ENCODE measurements around the gene TLR2. TPM values are rescaled to one million over a fixed set of nuclear protein-coding genes. Genes with fewer than 3 reads are reported as not detected.

Gene TLR2
- total and polyA plus RNA-seq, 4 experiments from 2014 or later: 1.3 to 3.9 (median 3.3) TPM

DNA sequence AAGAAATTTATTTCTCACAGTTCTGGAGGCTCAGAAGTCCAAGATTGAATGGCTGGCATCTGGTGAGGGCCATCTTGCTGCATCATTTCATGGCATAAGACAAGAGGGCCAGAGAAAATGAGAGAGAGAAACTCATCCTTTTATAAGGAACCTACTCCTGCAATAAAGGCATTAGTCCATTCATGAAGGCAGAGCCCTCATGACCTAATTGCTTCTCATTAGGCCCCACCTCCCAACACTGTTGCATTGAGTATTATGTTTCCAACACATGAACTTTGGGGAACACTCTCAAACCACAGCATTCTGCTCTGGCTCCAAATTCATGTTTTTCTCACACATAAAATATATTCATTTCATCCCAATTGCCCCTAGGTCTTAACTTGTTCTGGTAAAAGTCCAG lies 61.6 kb downstream of the TLR2 start:
- no peak for DNase-seq
- Mint-ChIP-seq H3K27me3 (peaks cover 4 to 7% of the 10 kb centered on the region in 2 donors), H3K9me3 (peaks cover 0 to 10% (median 8%) of the 10 kb centered on the region in 8 donors), H3K4me3 (no peak overlapping the region), H3K36me3 (peaks cover 0 to 5% of the 10 kb centered on the region in 2 donors), H3K27ac (no peak overlapping the region), H3K4me1 (no peaks in the 10 kb centered on the region)
- ChIA-PET CTCF (ENCODE audit: partially characterized antibody) (no interaction called here), POLR2A (ENCODE audit: partially characterized antibody) (no interaction called here)
- no peaks in the 10 kb centered on the region for H3K27me3 ChIP-seq (ENCODE audit: insufficient read depth, low read length)
- H3K36me3 ChIP-seq (ENCODE audit: insufficient read depth, low read length): no peaks in the 10 kb centered on the region
- H3K9me3 ChIP-seq (ENCODE audit: control insufficient read depth in 1 of 2, low read length in 2 of 2): no peaks in the 10 kb centered on the region
- intact Hi-C loops (cut with micrococcal nuclease): no loop called here
- no peak overlapping the region for H3K27ac ChIP-seq (ENCODE audit: low read depth, low read length)
- no peak overlapping the region for H3K4me3 ChIP-seq (ENCODE audit: low read length in 2 of 2)
- no peaks in the 10 kb centered on the region for H3K4me1 ChIP-seq (ENCODE audit: insufficient read depth, low read length)

- no peak overlapping the region for H3K27ac ChIP-seq (ENCODE audit: low read depth, low read length)
- H3K36me3 Mint-ChIP-seq: no peaks in the 10 kb centered on the region
- no peak overlapping the region for H3K4me3 ChIP-seq (ENCODE audit: low read length in 2 of 2)
- H3K4me3 Mint-ChIP-seq: no peak overlapping the region
- no peaks in the 10 kb centered on the region for H3K4me1 ChIP-seq (ENCODE audit: insufficient read depth, low read length)
- H3K4me1 Mint-ChIP-seq: no peaks in the 10 kb centered on the region
- H3K27me3 Mint-ChIP-seq: peaks cover 1 to 2% of the 10 kb centered on the region in 2 donors
- ChIA-PET POLR2A (ENCODE audit: partially characterized antibody) (no interaction called here), CTCF (ENCODE audit: partially characterized antibody) (interaction anchor here (1.3 to 1.8 kb wide), 2 partner anchors 8 to 17 kb away, joined by 3 to 4 read pairs; no protein-coding TSS in a partner anchor)
- no peaks in the 10 kb centered on the region for H3K9me3 Mint-ChIP-seq
- H3K9me3 ChIP-seq (ENCODE audit: control insufficient read depth in 1 of 2, low read length in 2 of 2): no peaks in the 10 kb centered on the region
- intact Hi-C loops (cut with micrococcal nuclease): no loop called here
- no peaks in the 10 kb centered on the region for H3K36me3 ChIP-seq (ENCODE audit: insufficient read depth, low read length)
- no peak for DNase-seq
- H3K27me3 ChIP-seq (ENCODE audit: insufficient read depth, low read length): no peaks in the 10 kb centered on the region
- no peak overlapping the region for H3K27ac Mint-ChIP-seq
Observed at GRCh38 chr4:153747406-153747955, 63.4 kb downstream of the TLR2 start.

- POLR2A ChIA-PET (ENCODE audit: partially characterized antibody): interaction anchor here (0.8 kb wide), 1 partner anchor 31 kb away, joined by 3 read pairs; no protein-coding TSS in a partner anchor
- CTCF ChIA-PET (ENCODE audit: partially characterized antibody): interaction anchor here (2.0 to 3.2 kb wide), 3 partner anchors 10 to 113 kb away, joined by 10 to 29 read pairs (median 19); no protein-coding TSS in a partner anchor
- Mint-ChIP-seq H3K4me3 (no peak overlapping the region), H3K27ac (no peak overlapping the region), H3K9me3 (no peaks in the 10 kb centered on the region), H3K27me3 (peaks cover 0 to 2% of the 10 kb centered on the region in 2 donors), H3K36me3 (no peaks in the 10 kb centered on the region), H3K4me1 (no peaks in the 10 kb centered on the region)
- Histone ChIP-seq H3K27me3 (ENCODE audit: insufficient read depth, low read length) (no peaks in the 10 kb centered on the region), H3K36me3 (ENCODE audit: insufficient read depth, low read length) (no peaks in the 10 kb centered on the region), H3K4me1 (ENCODE audit: insufficient read depth, low read length) (no peaks in the 10 kb centered on the region), H3K27ac (ENCODE audit: low read depth, low read length) (no peak overlapping the region), H3K9me3 (ENCODE audit: control insufficient read depth in 1 of 2, low read length in 2 of 2) (no peaks in the 10 kb centered on the region), H3K4me3 (ENCODE audit: low read length in 2 of 2) (no peak overlapping the region)
- no peak for DNase-seq
- intact Hi-C loops (cut with micrococcal nuclease): no loop called here
Observed at GRCh38 chr4:153748378-153748777, 64.3 kb downstream of the TLR2 start.

DNA sequence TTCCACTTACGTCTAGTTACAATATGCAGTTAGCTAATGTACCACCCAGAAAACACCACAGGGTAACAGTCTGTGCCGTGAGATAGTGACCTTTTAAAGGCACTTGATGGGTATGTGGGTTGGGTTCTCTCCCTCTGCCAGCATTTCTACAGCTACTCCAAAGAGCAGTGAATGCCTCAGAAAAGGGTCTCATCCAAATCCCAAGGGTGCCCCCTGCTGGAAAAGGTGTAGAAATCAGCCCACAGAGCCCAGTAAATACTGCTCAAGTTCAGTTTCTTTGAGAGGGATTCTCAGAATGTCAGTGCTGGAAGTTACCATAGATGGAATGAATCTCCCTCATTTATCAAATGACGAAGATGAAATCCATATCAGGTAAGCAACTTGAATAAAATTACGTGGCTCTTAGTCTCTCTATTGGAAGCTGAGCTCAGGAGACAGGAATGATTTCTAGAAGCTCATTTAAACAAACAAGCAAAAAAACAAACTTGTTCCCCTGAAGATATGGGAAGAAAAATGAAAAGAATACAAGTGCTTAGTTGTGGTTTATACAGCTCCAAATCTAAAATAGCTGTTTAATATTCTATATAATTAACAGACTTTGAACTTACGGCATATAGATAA lies 66.2 kb downstream of the TLR2 start:
- Mint-ChIP-seq H3K9me3 (no peaks in the 10 kb centered on the region), H3K4me3 (no peak overlapping the region), H3K4me1 (peaks cover 0 to 9% (median 2%) of the 10 kb centered on the region in 4 donors), H3K36me3 (no peaks in the 10 kb centered on the region), H3K27me3 (peaks cover 0 to 2% of the 10 kb centered on the region in 2 donors), H3K27ac (no peak overlapping the region)
- H3K4me1 ChIP-seq (ENCODE audit: insufficient read depth, low read length): peaks cover 3% of the 10 kb centered on the region
- H3K9me3 ChIP-seq (ENCODE audit: control insufficient read depth in 1 of 2, low read length in 2 of 2): no peaks in the 10 kb centered on the region
- intact Hi-C loops (cut with micrococcal nuclease): loop anchor here (1.0 kb wide), 4 partner anchors 107 to 607 kb away; partner anchors contain the start of gene MND1
- H3K4me3 ChIP-seq (ENCODE audit: low read length in 2 of 2): no peak overlapping the region
- no peaks in the 10 kb centered on the region for H3K27me3 ChIP-seq (ENCODE audit: insufficient read depth, low read length)
- no peak overlapping the region for H3K27ac ChIP-seq (ENCODE audit: low read depth, low read length)
- DNase-seq: peak; percentile 54 to 63 (median 58)
- CTCF ChIA-PET (ENCODE audit: partially characterized antibody): interaction anchor here (0.7 to 3.2 kb wide), 22 partner anchors 8 to 607 kb away, joined by 3 to 29 read pairs (median 4); no protein-coding TSS in a partner anchor
- no peaks in the 10 kb centered on the region for H3K36me3 ChIP-seq (ENCODE audit: insufficient read depth, low read length)
- POLR2A ChIA-PET (ENCODE audit: partially characterized antibody): interaction anchor here (1.3 kb wide), 1 partner anchor 12 kb away, joined by 3 read pairs; no protein-coding TSS in a partner anchor

- Histone ChIP-seq H3K27me3 (ENCODE audit: insufficient read depth, low read length) (peaks cover 6% of the 10 kb centered on the region), H3K27ac (ENCODE audit: low read depth, low read length) (no peak overlapping the region), H3K4me3 (ENCODE audit: low read length in 2 of 2) (no peak overlapping the region), H3K9me3 (ENCODE audit: control insufficient read depth in 1 of 2, low read length in 2 of 2) (no peaks in the 10 kb centered on the region), H3K36me3 (ENCODE audit: insufficient read depth, low read length) (no peaks in the 10 kb centered on the region), H3K4me1 (ENCODE audit: insufficient read depth, low read length) (peaks cover 4% of the 10 kb centered on the region)
- Mint-ChIP-seq H3K4me3 (peak overlapping the region in 3 of 8 donors; percentile 3 to 19 (median 4)), H3K9me3 (no peaks in the 10 kb centered on the region), H3K27ac (peak overlapping the region in 2 of 7 donors; percentile 62 to 63), H3K36me3 (no peaks in the 10 kb centered on the region), H3K27me3 (peaks cover 10 to 13% of the 10 kb centered on the region in 2 donors), H3K4me1 (peaks cover 8 to 22% (median 11%) of the 10 kb centered on the region in 4 donors)
- POLR2A ChIA-PET (ENCODE audit: partially characterized antibody): no interaction called here
- no peak for DNase-seq
- CTCF ChIA-PET (ENCODE audit: partially characterized antibody): interaction anchor here (1.4 kb wide), 1 partner anchor 8 kb away, joined by 4 read pairs; no protein-coding TSS in a partner anchor
- intact Hi-C loops (cut with micrococcal nuclease): no loop called here
Observed at GRCh38 chr4:153755186-153755585, 71.1 kb downstream of the TLR2 start.

Other genes starting within 250 kb of the TLR2 start
- gene TMEM131L, start 217.9 kb upstream of the TLR2 start, total RNA-seq: 10 to 100 TPM; 62.5 to 65.6 TPM
- gene TMEM131L, start 217.9 kb upstream of the TLR2 start, polyA plus RNA-seq: 10 to 100 TPM; 20.8 to 43.8 TPM
- under 1 TPM; 0.67 TPM for gene RNF175, start 75.7 kb downstream of the TLR2 start, total RNA-seq
- gene RNF175, start 75.7 kb downstream of the TLR2 start, polyA plus RNA-seq: under 1 TPM; 0.24 to 0.59 TPM
- gene SFRP2, start 104.8 kb downstream of the TLR2 start, total RNA-seq: not detected
- gene SFRP2, start 104.8 kb downstream of the TLR2 start, polyA plus RNA-seq: not detected

All from CD4-positive, alpha-beta memory T cell (primary cell).